GM12872 (cell line): ENCODE measurements around the gene EXOC7.

ENCODE experiments used
- TF ChIP-seq, protein P1 (sequence below): IDR thresholded peaks from 3 replicates; pipeline ENCODE4 v1.5.1; 2011; ENCODE audit warnings: low read depth, mild to moderate bottlenecking, low read length, moderate library complexity; ENCODE audit not compliant: insufficient read depth

The EXOC7 gene

GRCh38 chr17:76141212-76142038 is 37.8 kb upstream of the EXOC7 start, which contains the start of gene FOXJ1:
Gene FOXJ1, minus strand, starts transcription at chr17:76141245. Its CDS starts 850 bp downstream, at chr17:76140395.
- TF ChIP-seq, protein P1, sequence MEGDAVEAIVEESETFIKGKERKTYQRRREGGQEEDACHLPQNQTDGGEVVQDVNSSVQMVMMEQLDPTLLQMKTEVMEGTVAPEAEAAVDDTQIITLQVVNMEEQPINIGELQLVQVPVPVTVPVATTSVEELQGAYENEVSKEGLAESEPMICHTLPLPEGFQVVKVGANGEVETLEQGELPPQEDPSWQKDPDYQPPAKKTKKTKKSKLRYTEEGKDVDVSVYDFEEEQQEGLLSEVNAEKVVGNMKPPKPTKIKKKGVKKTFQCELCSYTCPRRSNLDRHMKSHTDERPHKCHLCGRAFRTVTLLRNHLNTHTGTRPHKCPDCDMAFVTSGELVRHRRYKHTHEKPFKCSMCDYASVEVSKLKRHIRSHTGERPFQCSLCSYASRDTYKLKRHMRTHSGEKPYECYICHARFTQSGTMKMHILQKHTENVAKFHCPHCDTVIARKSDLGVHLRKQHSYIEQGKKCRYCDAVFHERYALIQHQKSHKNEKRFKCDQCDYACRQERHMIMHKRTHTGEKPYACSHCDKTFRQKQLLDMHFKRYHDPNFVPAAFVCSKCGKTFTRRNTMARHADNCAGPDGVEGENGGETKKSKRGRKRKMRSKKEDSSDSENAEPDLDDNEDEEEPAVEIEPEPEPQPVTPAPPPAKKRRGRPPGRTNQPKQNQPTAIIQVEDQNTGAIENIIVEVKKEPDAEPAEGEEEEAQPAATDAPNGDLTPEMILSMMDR = no peak

- TF ChIP-seq, protein P1 = no peak
These were observed 37.1 kb upstream of the EXOC7 start for GRCh38 chr17:76140661-76141211.

GRCh38 chr17:76139801-76140660 is 36.4 kb upstream of the EXOC7 start:
- TF ChIP-seq, protein P1 = no peak

DNA sequence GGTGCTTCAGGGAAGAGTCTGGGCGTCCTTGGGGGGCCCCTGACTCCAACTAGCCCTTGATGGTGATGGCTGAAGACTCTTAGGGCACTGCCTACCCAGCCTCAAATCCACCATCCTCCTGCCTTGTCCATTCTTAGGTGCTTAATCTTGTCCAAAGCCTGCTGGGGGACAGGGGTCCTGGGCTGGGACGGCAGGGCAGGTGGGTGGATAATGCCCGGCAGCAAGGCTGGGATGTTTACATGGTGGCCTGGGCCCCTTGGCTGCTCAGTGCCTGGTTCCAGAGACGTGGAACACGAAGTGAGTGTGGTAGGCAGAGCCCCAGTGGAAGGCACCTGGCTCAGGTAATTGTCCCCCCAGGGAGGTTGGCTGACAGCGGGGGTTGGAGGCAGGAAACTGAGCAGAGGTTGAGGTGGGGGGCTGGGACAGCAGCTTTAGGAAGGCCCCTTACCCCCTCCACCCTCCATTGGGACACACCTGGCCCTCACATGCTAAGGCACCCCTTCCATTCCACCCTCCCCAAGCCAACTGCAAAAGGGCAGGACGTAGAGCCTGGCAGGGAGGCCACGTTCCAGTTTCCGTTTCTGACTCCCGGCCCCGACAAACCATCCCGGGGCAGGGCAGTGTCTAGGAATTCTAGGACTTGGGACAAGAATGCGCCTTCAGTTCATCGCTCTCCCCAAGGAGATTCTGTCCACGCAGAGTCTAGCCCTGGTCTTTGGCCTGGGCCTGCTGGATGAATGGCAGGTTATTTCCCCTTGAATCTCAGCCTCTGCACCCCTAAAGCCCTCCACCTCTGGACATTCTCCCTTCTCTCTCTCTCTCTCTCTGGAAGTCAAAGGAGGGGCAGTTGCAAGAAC is 35.5 kb upstream of the EXOC7 start:
- TF ChIP-seq, protein P1 = no peak

- TF ChIP-seq, protein P1 = no peak
These were observed 34.8 kb upstream of the EXOC7 start for GRCh38 chr17:76138234-76138895.

DNA sequence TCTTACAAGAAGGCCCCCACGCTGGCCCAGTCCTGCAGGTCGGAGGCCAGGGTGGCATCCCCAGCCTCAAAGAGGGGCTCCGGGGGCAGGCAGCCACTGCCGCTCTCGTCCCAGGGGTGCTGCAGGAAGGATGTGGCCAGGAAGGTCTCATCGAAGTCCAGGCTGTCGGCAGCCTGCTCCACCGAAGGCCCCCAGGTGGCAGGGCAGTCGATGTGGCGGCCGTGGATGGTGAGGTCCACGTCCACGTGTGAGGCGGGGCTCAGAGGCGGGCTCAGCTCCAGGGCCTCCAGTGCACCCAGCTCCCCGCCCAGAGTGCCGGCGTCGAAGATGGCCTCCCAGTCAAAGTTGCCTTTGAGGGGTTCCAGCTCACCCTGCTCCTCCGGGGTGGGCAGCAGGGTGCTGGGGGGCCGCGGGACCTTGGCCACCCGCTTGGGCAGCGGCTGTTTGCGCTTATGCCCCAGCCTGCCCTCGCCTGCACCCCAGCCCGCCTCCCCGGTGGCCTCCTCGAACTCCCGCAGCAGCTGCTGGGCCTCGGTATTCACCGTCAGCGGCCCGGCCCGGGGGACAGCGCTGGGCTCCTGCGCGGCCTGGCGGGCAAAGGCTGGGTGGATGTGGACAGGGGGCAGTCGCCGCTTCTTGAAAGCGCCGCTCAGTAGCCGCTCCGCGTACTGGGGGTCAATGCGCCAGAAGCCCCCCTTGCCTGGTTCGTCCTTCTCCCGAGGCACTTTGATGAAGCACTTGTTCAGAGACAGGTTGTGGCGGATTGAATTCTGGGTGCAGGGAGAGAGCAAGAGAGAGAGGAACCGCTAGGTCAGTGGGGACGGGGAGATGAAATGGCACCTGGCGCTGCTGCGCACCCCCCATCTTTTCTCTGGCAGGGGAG is 34.0 kb upstream of the EXOC7 start:
- TF ChIP-seq, protein P1 = no peak
